Fibroblast of the conjunctiva (primary cell): ENCODE measurements around the gene EPHB1.
"Not testable (repeated sequence)": the region's sequence is repeated elsewhere in the genome, so short reads cannot be mapped to it uniquely, and the experiment has no call there.

Experiments used
- DNase-seq: peaks from one replicate; pipeline ENCODE4 v3.0.0-alpha.2; 2010; ENCODE audit warnings: low read depth

Gene EPHB1

GRCh38 chr3:135216659-135217058 is 421.6 kb downstream of the EPHB1 start:
- no peak for DNase-seq

GRCh38 chr3:135217730-135218129 is 422.7 kb downstream of the EPHB1 start:
- DNase-seq, result no peak

- DNase-seq, result no peak
These were observed 423.2 kb downstream of the EPHB1 start for GRCh38 chr3:135218304-135218703.

GRCh38 chr3:135218782-135219181 is 423.7 kb downstream of the EPHB1 start:
- DNase-seq, result no peak

- no peak for DNase-seq
These were observed 429.8 kb downstream of the EPHB1 start for GRCh38 chr3:135224815-135225362.

- no peak for DNase-seq
These were observed 431.0 kb downstream of the EPHB1 start for GRCh38 chr3:135226057-135226456.

GRCh38 chr3:135228201-135228600 is 433.1 kb downstream of the EPHB1 start:
- no peak for DNase-seq

- DNase-seq, result no peak
These were observed 434.0 kb downstream of the EPHB1 start for GRCh38 chr3:135229018-135229495.

GRCh38 chr3:135231737-135232136 is 436.7 kb downstream of the EPHB1 start:
- no peak for DNase-seq

- DNase-seq, result no peak
These were observed 437.2 kb downstream of the EPHB1 start for GRCh38 chr3:135232226-135232625.

GRCh38 chr3:135233476-135233875 is 438.4 kb downstream of the EPHB1 start:
- not testable (repeated sequence) for DNase-seq

- no peak for DNase-seq
These were observed 440.5 kb downstream of the EPHB1 start for GRCh38 chr3:135235541-135235940.

GRCh38 chr3:135237371-135238143 is 442.5 kb downstream of the EPHB1 start:
- DNase-seq, result no peak

GRCh38 chr3:135238236-135238830 is 443.3 kb downstream of the EPHB1 start:
- DNase-seq, result no peak

GRCh38 chr3:135238871-135239614 is 444.0 kb downstream of the EPHB1 start:
- DNase-seq, result no peak

- DNase-seq, result no peak
These were observed 444.5 kb downstream of the EPHB1 start for GRCh38 chr3:135239615-135239884.

GRCh38 chr3:135240426-135240825 is 445.4 kb downstream of the EPHB1 start:
- DNase-seq, result no peak

- DNase-seq, result no peak
These were observed 447.2 kb downstream of the EPHB1 start for GRCh38 chr3:135242285-135242684.

- DNase-seq, result no peak
These were observed 448.6 kb downstream of the EPHB1 start for GRCh38 chr3:135243616-135244015.

GRCh38 chr3:135246027-135246426 is 451.0 kb downstream of the EPHB1 start:
- DNase-seq, result no peak

- DNase-seq, result no peak
These were observed 453.2 kb downstream of the EPHB1 start for GRCh38 chr3:135248213-135248612.

- no peak for DNase-seq
These were observed 454.1 kb downstream of the EPHB1 start for GRCh38 chr3:135249186-135249585.

GRCh38 chr3:135258916-135259315 is 463.9 kb downstream of the EPHB1 start:
- DNase-seq, result no peak
